NCI-H774 (cell line): Measurements from ENCODE around the gene CCDC73.
"Not testable (repeated sequence)": the region's sequence is repeated elsewhere in the genome, so short reads cannot be mapped to it uniquely, and the experiment has no call there.

ENCODE experiments used
- DNase-seq: peaks from one replicate; lab custom pipeline; 2025; lab: John Stamatoyannopoulos, UW

CCDC73 gene

DNA sequence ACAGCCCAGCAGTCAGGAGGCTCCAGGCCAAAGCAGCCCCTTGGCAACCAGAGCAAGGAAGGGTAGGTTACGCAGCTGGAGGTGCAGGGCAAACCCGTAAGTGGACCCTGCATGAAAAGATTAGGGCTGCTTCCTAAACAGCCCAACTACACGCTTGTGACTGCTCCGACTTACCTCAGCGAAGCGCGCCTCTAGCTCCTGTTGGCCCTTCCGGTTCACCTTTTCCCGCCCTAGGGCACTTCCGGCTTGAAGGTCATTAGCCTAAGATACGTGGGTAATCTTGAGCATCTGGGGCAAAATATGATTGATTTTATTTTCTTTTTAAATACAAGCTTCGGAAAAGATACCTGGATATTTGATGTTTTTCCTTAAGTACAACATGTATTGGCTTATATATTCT lies at the start of gene CCDC73:
Gene CCDC73, minus strand, starts transcription at position 224 of the 400 bp plus-strand sequence. CDS start 34,419 bp downstream, outside the sequence.
- no peak for DNase-seq

DNA sequence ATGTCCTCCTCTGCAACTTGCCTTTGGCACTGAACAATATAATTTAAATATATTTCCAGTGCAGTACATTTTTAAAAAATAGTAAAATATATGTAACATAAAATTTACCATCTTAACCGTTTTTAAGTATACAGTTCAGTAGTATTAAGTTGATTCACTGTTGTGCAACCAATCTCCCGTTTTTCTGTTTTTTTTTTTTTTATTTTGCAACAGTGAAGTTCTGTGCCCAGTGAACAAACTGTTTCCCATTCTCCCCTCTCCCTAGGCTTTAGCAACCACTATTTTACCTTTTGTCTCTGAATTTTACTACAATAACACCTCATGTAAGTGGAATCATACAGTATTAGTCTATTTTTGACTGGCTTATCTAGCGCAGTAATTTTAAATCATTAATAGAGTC lies 49.1 kb upstream of the CCDC73 start:
- DNase-seq, result no peak

DNA sequence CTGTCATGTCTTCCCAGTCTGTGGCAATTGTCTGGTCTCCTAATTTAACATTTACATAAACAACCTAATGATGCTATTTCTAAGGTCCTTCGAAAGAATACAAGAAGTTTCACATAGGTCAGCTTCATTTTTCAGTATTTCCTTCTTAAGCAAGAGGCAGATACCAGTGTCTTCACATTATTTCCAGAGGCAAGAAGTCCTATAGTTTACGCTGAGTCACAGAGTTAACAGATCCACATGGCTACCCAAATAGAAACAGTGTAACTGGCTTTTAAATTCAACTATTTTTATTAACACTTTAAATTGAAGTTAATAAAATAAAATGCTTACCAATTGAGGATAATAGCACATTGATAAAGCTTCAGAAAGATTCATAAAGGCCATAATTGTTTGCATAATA lies 46.1 kb upstream of the CCDC73 start:
- no peak for DNase-seq

DNA sequence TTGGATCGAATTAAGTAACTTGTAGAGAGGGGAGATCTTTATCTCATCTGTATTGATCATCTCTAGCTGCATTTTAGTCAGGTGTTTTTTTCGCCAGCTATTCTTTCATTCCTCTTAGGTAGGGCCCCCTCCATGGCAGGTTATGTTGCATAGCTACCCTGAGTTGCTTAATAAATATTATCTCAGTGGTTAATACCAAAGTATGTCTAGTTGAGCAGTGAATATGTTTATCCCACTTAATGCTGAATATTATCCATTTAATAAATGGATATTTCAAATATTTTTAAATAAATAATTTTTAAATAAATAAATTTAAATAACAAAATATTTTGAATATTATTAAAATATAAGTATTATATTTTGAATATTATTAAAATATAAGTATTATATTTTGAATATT lies 44.8 kb upstream of the CCDC73 start:
- no peak for DNase-seq

DNA sequence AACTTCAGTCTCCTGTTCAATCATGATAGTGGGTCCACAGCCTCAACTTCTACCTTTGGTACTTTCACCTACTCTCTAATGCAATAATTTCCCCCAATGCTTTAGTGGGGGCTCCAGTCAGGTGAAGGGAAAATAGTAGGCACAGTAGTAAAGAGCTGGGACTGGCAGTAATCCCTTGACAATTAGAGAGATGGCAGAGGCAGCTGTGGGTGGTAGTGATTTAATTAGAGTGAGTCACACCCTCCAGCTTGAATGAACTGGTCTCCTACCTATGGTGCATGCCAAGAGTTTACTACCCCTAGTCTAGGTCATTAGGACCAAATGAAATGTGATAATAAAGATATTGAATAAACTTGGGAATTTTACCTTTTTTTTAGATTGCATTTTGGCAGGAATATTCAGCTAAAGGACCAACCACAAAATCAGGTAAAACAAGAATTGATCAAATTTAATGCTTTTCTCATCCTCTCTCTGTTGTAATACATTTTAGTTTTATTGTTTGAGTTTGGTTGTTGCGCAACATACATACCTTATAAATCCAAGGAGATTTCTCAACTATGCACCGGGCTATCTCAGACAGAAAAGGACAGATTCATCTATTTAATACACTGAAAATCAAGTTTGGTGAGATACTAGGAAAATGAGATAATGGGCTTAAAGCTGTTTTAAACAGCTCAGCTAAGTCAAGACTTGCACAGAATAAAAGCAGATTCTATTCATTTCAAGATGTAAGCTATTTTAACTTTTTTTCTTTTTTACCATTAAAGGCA lies 44.2 kb upstream of the CCDC73 start:
- DNase-seq, result no peak

DNA sequence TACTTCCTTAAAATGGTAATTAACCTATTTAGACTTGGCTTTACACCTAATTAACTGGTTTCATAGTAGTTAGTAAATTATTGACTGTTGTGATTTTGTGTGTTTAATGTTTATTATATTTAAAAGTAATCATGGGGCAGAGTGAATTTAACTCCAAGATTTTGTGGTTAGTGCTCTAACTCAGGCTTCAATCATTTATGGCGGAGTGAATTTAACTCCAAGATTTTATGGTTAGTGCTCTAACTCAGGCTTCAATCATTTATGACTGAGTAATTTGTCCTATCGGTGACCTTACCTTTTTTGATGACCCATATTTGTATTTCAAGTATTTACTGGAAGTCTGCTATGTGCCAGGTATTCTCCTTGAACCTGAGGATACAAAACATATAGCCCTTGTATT lies 42.5 kb upstream of the CCDC73 start:
- DNase-seq, result no peak

DNA sequence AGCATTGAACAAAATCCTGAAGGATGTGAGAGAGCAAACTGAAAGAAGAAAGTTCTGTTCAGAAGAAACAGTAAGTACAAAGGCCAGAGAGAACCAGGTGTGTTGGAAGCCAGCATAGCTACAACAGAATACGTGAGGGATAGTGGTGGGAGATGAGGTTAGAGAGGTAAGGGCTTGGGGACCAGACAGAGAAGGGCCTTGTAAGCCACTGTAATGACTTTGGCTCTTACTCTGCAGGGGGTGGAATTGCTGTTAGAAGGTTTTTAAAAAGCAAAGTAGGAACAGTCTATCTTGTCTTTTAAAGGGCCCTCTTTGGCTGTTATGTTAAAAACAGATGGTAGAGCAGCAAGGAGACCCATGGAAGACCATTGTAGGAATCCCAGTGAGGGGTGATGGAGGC lies 39.5 kb upstream of the CCDC73 start:
- DNase-seq, result no peak

DNA sequence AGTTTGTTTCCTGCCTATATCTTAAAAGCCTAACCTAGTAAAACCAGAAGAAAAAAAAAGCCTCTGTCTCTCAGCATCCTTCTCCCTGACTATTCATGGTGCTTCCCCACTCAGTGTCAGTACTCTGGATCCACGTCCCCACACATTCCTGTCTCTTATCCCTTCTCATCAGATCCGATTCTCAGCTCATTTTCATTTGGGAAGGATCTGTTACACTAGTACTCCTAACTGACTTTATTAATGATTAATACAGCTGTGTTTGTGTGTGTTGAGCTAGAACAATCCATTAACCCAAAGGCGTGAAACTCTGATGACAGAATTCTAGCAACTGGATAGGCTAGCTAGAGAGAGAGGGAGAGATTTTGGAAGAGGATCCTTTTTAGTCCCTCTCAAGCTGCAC lies 36.8 kb upstream of the CCDC73 start:
- no peak for DNase-seq

DNA sequence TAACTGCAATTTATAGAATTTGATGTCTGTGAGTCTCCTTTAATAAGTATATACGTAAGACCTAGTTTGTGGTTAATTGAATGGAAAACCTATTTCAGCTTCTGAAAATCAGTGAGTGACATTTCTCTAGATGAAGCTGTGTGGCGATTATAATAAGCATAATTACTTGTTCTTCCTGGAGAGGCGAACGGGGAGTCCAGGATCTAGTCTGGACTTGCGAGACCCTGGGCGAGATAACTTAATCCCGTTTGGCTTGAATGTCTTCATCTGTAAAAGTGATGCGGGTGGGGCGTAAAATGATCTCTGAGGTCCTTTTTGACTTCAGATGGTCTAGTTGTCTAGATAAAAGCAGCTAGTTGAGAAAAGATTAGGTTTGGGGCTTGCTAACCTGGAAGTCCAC lies 36.3 kb upstream of the CCDC73 start:
- DNase-seq, result no peak

DNA sequence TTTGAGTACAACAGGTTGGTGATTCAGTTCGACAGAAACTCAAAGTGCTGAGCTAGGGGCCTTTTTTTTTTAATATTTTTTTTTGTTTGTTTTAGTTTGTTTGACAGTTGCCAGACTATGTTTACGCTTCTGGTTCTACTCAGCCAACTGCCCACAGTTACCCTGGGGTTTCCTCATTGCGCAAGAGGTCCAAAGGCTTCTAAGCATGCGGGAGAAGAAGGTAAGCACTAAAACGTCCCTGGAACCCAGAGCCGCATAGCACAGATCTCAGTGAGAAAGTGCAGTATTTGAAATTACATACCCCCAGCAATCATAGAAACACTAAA lies 35.9 kb upstream of the CCDC73 start:
- peak; percentile 13 for DNase-seq

DNA sequence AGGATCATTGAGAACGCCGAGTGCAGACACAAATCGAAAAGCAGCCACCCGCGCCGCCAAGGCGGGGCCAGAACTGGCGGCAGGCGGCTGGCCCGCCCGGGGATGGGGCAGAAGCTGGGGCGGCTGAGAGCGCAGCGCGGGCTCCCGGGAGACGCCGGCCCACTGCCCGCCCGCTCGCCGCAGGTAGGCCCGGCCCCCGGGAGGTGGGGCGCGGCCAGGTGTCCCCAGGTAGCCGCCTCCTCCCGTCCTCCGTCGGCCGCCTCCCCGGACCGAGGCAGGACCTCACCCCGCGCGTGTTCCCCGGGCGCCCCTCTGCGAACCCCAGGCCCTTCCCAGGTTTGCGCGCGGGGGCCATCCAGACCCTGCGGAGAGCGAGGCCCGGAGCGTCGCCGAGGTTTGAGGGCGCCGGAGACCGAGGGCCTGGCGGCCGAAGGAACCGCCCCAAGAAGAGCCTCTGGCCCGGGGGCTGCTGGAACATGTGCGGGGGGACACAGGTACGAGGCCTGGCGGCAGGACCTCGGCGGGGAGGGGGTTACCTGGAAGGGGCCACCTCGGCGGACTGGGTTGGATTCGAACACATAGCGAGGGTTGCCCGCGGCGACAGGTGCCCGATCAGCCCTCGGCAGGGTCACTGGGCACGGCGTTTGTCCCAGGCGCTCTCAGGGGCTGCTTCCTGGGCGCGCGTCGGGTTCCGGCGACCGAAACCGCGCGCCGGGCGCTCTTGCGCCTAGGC lies 35.4 kb upstream of the CCDC73 start, which contains the start of gene PRRG4:
Gene PRRG4, plus strand, starts transcription at position 248 of the 733 bp plus-strand sequence. CDS start 603 bp downstream, outside the sequence.
- DNase-seq, result peak; percentile 72

DNA sequence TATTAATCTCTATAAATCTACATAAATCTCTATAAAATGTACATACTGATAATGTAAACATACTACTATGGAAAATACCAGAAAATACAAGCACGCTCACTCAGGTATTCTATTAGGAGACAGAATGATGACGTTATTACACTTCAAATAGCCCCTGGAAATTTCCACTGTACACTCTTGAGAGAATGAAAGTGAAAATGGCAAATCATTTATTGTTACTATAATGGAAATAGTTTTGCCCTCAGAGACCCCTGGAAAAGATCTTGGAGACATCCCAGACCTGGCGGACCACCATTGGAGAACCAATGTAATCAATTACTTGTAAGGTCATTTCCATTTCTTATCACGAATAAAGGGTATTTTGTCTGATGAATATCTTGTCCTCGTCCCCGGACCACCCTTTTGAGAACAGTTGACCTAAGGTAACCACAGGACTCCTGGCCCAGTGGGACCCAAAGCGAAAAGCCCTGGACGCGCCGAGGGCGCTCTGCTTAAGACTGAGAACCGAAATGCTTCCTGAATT lies 34.8 kb upstream of the CCDC73 start:
- peak; percentile 27 for DNase-seq

DNA sequence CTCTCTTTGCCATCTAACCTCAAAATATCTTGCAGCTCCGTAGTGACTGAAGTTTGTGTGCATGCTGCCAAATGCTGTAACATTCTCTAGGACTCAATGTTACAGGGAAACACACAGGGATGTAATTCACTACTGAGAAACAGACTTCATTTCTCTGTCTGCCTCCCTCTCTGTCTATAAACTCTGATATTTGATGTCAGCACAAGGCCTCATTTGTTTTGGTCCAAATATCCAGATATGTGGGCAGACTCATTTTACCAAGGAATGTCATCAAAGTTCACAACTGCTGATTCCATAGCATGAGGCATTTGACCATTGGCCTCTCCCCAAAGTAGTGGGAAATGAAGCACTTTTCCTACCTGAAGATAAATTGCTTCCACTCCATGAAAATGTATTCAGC lies 32.8 kb upstream of the CCDC73 start:
- no peak for DNase-seq

DNA sequence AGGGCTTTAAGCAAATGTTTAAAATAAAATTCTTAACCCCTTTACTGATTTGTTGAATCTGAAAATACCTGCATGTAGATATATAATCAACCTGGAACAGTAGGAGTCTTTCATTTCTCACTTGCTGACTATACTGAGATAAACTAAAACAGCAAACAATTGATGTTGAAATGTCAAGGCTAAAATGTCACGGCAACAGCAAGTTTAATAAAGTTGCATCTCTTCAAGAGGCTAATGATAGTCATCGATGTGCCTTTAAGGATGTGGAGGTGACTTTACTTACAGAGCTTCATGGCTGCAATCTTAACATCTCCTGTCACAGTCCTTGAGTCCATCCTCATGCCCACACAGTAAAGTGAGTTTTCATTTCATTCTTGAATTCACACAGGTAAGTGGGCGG lies 31.7 kb upstream of the CCDC73 start:
- DNase-seq, result no peak

DNA sequence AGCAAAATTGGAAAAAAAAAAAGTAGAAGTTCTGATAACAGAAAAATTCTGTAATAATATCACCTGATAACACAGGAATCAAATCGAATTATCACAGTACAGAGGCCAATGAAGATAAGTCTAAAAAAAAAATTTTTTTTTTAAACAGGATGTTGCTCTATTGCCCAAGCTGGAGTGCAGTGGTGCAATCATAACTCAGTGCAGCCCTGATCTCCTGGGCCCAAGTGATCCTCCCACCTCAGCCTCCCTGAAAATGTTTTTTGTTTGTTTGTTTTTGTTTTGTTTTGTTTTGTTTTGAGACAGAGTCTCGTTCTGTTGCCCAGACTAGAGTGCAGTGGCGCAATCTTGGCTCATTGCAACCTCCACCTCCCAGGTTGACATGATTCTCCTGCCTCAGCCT lies 29.2 kb upstream of the CCDC73 start:
- DNase-seq, result not testable (repeated sequence)

DNA sequence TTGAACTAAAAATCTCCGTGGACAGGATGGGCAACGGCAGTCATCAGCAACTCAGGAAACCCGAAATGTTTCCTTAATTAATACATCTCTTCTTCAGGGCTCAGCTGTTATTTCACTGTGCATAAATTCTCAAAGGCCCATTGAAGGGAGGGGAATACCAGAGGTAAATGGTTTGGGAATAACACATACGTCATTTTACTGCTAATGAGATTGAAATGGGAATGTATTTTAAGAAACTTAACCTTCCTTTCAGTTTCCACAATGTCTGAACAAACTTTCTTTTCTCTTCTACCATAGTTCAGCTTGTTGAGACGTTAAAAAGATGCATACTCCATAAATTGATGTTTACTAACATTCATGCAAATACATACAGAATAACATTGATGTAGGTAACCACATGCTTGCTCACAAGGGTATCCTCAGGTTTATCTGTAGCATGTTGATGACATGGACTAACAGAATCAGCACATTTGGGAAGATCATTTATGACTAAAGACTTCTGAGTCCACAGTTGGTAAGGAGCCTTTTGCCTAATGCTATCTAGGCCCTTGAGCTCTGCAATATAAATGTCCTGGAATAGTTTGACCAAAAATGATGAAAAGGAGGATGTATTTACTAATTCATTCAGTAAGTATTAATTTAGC lies 27.6 kb upstream of the CCDC73 start:
- no peak for DNase-seq

DNA sequence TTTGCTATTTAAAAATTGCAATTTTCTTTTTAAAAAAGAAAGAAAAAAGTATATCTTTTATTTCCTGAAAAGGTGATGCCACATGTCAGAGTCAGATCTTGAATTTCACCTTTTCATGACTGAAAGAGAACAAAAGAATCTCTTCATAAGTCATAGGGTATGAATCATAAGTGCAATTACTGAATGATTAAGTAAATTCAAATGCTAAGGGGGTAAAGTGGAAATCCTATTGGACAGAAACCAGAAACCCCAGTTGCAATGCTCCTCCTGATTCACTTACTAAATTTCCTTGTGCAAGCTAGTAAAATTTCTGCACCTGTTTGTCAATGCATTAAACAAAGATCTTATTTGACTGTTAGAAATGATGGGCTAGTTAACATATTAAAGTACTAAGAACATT lies 27.1 kb upstream of the CCDC73 start:
- no peak for DNase-seq

DNA sequence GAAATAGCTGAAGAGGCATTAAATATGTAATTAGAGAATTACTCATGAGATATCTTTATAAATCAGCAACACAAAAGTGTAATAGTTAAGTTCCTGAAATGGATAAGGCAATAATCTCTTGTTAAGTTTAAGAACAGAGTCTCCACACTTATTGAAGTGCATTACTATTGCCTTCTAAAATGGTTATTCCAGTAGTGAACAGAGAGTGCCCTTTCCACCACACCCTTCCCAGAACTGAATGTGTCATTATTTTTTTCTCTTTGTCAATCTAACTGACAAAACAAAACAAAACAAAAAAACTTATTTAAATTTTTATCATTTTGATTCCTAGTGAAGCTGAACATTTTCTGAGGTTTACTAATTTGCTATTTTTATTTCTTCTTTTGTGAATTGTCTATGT lies 26.0 kb upstream of the CCDC73 start:
- no peak for DNase-seq

DNA sequence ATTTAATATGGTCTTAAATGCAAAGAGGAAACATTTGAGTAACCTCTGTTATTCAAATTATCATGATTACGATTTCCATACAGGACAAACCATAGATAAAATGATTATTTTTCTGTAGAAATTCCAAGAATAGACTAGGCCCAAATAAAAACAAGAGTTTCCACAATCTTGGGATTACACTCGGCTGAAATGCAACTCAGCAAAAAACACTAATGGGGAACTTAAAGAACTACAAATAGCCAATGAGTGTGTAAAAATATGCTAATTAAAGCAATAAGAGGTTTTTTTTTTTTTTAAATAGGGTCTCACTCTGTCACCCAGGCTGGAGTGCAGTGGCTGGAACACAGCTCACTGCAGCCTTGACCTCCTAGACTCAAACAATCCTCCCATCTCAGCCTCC lies 24.7 kb upstream of the CCDC73 start:
- DNase-seq, result no peak

DNA sequence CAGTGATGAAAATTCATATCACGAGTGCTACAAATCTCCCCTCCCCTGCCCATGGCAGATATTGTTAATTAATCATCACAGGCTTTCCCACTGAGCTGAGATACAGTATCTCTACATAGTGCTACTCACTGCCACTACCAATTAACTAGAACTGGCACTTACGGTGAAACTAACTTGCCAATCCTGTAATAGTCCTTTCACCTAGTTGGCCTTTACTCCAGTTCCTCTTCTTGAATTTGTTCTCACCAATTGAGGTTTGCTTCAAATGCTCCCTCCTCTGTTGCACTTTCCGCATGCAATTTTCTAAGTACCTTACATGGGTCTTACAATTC lies 23.4 kb upstream of the CCDC73 start:
- DNase-seq, result no peak

DNA sequence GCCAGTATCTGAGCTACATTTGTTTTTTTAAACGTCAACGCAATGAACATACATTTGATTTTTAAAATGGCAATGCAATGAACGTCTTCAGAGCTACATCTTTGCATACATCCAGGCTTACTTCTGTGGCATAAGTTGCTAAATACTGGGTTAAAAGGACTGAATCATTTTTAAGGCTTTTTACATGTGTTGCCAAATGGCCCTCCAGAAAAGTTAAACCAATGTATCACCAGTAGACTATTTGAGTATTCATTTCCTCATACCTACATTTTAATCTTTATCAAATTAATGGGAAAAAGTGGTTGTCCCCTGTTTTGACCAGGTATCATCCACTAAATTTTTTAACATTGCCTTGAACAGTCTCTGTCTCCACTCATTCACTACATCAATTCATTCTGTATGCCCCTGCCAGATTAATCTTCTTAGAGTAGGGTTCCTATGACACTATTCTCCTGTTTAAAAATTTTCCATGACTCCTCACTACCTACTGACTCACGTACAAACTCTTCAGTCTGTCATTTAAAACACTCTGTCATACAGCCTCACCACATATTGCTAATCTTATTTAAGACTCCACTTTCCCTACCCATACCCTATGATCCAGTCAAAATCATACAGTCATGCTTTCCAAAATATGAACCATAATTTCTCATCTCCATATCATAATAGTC lies 22.9 kb upstream of the CCDC73 start:
- no peak for DNase-seq

DNA sequence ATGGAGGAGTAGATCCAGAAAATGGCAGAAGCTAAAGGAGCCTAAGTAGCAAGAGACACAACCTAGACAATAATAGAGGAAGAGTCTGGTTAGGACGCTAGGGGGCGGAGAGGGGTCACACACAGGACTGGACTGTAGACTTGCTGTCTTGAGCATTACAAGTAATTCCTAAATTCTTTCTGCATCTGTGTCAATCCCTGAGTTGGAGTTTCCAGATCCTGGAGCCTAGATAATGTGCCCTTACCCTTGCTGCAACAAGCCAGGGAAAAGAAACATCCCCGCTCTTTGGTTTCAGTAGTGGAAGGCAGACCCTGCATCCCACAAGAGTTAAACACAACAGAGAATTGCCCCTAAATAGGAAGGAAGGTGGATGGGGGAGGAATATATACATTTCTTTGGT lies 14.9 kb upstream of the CCDC73 start:
- peak; percentile 15 for DNase-seq

DNA sequence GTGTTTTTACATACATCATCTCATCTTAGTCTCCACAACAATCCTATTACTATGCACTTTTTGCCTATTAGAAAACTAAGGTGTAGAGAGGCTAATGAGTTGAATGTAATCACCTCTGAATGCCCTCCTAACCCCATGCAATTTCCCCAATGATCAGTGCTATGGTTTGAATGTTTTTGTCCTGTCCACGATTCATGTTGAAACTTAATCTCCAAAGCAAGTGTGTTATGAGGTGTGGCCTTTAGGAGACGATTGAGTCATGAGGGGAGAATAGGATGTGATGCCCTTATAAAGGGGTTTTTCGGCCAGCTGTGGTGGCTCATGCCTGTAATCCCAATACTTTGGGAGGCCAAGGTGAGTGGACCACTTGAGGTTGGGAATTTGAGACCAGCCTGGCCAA lies 2.0 kb upstream of the CCDC73 start:
- no peak for DNase-seq
